ENCODE data around the gene DGKI. TPM values are rescaled to one million over a fixed set of nuclear protein-coding genes. Genes with fewer than 3 reads are reported as not detected.

Gene DGKI
- total and polyA plus RNA-seq, 10 donors, result 0.03 to 1.0 (median 0.45) TPM

DNA sequence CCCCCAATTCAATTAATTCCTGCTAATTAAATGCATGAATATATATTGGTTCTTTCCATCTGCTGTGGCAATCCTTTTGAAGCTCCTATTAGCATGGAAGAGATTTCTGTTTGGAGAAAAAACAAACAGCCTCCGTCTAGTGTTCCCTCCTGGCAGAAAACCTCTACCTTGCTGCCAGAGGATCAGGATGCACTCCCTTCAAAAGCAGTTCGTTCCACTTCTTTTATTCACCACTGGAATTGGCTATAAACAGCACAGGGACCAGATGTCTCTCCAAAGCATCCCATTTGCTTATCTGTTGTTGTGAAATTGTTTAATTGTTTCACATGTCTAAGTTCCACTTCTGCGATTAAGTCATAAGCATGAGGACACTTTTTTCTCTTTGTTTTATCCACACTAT, 425.4 kb downstream of the DGKI start:
- H3K27ac ChIP-seq, result no peak overlapping the region
- no peak for DNase-seq
- no peaks in the 10 kb centered on the region for H3K27me3 ChIP-seq (replicated peaks in 1 of 7)
- intact Hi-C loops (cut with DNase I; ENCODE audit: low total_unique reads), result no loop called here
- H3K4me1 ChIP-seq, result no peaks in the 10 kb centered on the region
- 67 to 79% (median 72%) methylated on average over 3 of the region's 3 CpGs for WGBS, 5 donors
- TF ChIP-seq, protein P1, sequence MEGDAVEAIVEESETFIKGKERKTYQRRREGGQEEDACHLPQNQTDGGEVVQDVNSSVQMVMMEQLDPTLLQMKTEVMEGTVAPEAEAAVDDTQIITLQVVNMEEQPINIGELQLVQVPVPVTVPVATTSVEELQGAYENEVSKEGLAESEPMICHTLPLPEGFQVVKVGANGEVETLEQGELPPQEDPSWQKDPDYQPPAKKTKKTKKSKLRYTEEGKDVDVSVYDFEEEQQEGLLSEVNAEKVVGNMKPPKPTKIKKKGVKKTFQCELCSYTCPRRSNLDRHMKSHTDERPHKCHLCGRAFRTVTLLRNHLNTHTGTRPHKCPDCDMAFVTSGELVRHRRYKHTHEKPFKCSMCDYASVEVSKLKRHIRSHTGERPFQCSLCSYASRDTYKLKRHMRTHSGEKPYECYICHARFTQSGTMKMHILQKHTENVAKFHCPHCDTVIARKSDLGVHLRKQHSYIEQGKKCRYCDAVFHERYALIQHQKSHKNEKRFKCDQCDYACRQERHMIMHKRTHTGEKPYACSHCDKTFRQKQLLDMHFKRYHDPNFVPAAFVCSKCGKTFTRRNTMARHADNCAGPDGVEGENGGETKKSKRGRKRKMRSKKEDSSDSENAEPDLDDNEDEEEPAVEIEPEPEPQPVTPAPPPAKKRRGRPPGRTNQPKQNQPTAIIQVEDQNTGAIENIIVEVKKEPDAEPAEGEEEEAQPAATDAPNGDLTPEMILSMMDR (IDR thresholded peaks at IDR 0.05 in 8 of 11, conservative IDR thresholded peaks at IDR 0.05 in 3 of 11), result no peak
- TF ChIP-seq POLR2AphosphoS5 (IDR thresholded peaks at IDR 0.05) (no peak), POLR2A (IDR thresholded peaks at IDR 0.05) (no peak)
- no peaks in the 10 kb centered on the region for H3K36me3 ChIP-seq
- no peaks in the 10 kb centered on the region for H3K9me3 ChIP-seq
- H3K4me3 ChIP-seq, result no peak overlapping the region

DNA sequence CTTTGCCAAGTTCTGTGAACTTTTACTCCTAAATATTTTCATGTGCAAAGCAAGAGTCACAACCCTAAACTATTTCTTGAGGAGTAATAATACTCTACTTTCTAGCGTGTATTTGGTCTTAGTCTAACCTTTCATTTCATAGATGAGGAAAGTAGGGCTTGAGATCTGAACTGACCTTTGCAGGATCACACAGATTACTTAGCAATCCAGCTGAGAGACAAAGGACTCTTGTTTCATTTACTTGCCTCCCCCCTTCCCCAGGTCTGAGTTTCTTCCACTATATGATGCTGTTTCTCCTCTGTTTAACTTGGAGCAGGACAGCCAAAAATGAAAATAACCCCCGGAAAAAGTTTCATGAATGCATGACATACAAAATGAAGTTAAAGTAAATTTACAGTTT, 427.9 kb downstream of the DGKI start:
- Histone ChIP-seq H3K36me3 (no peaks in the 10 kb centered on the region), H3K4me1 (no peaks in the 10 kb centered on the region), H3K27ac (no peak overlapping the region), H3K27me3 (replicated peaks in 1 of 7) (no peaks in the 10 kb centered on the region), H3K9me3 (no peaks in the 10 kb centered on the region), H3K4me3 (no peak overlapping the region)
- TF ChIP-seq POLR2A (IDR thresholded peaks at IDR 0.05) (no peak), POLR2AphosphoS5 (IDR thresholded peaks at IDR 0.05) (no peak)
- TF ChIP-seq, protein P1 (IDR thresholded peaks at IDR 0.05 in 8 of 11, conservative IDR thresholded peaks at IDR 0.05 in 3 of 11), result no peak
- intact Hi-C loops (cut with DNase I; ENCODE audit: low total_unique reads), result no loop called here
- WGBS, 5 donors, result 67 to 79% (median 74%) methylated on average over 2 of the region's 2 CpGs
- DNase-seq, result no peak

DNA sequence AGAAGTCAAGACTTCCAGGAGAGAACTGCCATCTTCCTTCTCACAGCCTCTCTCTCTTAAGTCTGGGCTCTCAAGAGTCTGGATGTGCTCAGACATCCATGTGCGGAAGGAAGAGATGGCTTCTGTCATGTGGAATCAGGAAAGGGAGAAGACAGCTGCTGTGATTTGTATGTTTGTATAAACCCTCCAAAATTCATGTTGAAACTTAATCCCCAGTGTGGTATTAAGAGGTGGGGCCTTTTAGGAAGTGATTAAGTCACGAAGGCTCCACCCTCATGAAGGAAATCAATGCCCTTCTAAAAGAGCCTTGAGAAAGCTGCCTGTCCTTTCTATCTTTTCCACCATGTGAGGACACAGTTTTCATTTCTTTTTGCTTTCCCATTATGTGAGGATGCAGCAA, 429.3 kb downstream of the DGKI start:
- H3K9me3 ChIP-seq, result peaks cover 0 to 5% (median 0%) of the 10 kb centered on the region in 8 donors
- no peaks in the 10 kb centered on the region for H3K36me3 ChIP-seq
- intact Hi-C loops (cut with DNase I; ENCODE audit: low total_unique reads), result no loop called here
- no peaks in the 10 kb centered on the region for H3K4me1 ChIP-seq
- no peak overlapping the region for H3K27ac ChIP-seq
- H3K27me3 ChIP-seq (replicated peaks in 1 of 7), result no peaks in the 10 kb centered on the region
- TF ChIP-seq POLR2AphosphoS5 (IDR thresholded peaks at IDR 0.05), result no peak
- TF ChIP-seq, protein P1 (IDR thresholded peaks at IDR 0.05 in 8 of 11, conservative IDR thresholded peaks at IDR 0.05 in 3 of 11), result no peak
- no peak for TF ChIP-seq POLR2A (IDR thresholded peaks at IDR 0.05)
- WGBS, 5 donors, result 53 to 85% (median 79%) methylated on average over 2 of the region's 2 CpGs
- H3K4me3 ChIP-seq, result no peak overlapping the region
- no peak for DNase-seq

DNA sequence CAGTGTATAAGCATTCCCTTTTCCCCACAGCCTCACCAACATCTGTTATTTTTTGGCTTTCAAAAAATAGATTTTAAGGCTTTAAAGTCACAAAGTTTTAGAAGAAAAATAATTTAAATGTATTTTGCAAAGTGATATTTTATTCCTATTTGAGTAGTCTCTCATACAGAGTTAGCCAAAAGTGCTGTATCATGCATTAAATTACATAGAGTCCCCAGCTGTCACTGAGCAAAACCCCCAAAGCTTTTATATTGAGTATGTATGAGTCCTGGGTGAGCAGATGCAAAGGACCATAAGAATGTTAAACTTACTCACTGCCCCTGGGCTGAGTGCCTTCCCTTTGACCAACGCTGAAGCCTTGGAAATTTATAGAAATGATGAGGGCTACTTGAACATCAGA, 432.9 kb downstream of the DGKI start:
- H3K27ac ChIP-seq, result no peak overlapping the region
- intact Hi-C loops (cut with DNase I; ENCODE audit: low total_unique reads), result no loop called here
- 18 to 74% (median 68%) methylated on average over 1 of the region's 1 CpG for WGBS, 5 donors
- no peaks in the 10 kb centered on the region for H3K27me3 ChIP-seq (replicated peaks in 1 of 7)
- peaks cover 0 to 5% (median 0%) of the 10 kb centered on the region in 8 donors for H3K9me3 ChIP-seq
- DNase-seq, result no peak
- no peaks in the 10 kb centered on the region for H3K36me3 ChIP-seq
- no peak overlapping the region for H3K4me3 ChIP-seq
- TF ChIP-seq POLR2A (IDR thresholded peaks at IDR 0.05), result no peak
- TF ChIP-seq POLR2AphosphoS5 (IDR thresholded peaks at IDR 0.05), result no peak
- TF ChIP-seq, protein P1 (IDR thresholded peaks at IDR 0.05 in 8 of 11, conservative IDR thresholded peaks at IDR 0.05 in 3 of 11), result no peak
- H3K4me1 ChIP-seq, result no peaks in the 10 kb centered on the region

All from spleen (tissue), 11 donors.